Thyroid gland (tissue), 4 donors: ENCODE measurements around the gene SKIC2.
"Not testable (repeated sequence)": the region's sequence is repeated elsewhere in the genome, so short reads cannot be mapped to it uniquely, and the experiment has no call there.

Experiments used
- CTCF ChIP-seq, 6 experiments: fragments of 200-600 bp in 3 of 6; fragments of 450-650 bp in 3 of 6; sonication (generic) in 3 of 6; IDR thresholded peaks; one replicate each; pipeline ENCODE4 v1.5.1; 2016 to 2019; ENCODE audit warnings: antibody characterized with exemption in 6 of 6, mild to moderate bottlenecking in 2 of 6, inconsistent platforms in 1 of 6, moderate library complexity in 1 of 6
- POLR2A ChIP-seq, 2 donors: fragments of 450-650 bp; IDR thresholded peaks; one replicate each; pipeline ENCODE4 v1.6.1; 2017; ENCODE audit warnings: antibody characterized with exemption in 2 of 2, mild to moderate bottlenecking in 2 of 2, moderate library complexity in 1 of 2

DNA sequence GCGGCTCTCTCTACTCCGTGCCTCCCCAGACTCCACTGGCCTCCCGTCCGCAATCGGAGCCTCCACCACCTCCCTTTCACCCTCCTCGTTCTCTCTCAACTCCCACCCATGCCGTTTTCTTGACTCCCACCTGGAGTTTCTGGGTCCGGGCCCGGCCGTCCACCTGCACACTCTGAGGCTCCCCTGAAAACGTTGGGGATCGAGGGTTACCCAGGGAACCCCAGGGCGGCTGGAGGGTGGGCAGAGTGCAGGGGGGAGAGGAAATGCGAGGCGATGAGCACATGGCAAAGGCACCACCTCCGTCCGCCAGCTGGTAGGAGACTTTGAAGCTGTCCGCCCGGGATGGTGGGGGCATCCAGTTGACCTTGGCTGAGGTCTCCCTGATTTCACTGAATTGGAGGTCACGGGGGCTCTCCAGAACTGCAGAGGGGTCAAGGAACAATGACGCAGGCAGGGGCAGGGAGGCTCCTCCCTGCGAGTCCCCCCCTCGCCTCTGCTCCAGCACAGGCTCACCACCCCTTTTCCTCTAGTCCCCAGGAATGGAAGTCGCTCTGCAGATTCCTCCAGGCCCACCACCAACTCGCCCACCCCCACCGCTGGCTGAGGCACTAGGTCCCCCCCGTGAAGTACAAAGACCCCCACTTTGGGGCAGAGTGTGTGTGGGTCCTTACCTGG, 52.0 kb downstream of the SKIC2 start:
- TF ChIP-seq CTCF, POLR2A (IDR thresholded peaks at IDR 0.05): not testable (repeated sequence)
